ENCODE data around the gene CELF1. TPM values are rescaled to one million over a fixed set of nuclear protein-coding genes. Genes with fewer than 3 reads are reported as not detected.
A peak's percentile ranks its signal among the peaks of the same experiment; 100 is the strongest.

Gene CELF1
- total and polyA plus RNA-seq, 2 of the 13 experiments (the other 11 are each of a cell fraction or from before 2014, with no cell fraction given) = 69.0 to 80.1 TPM

GRCh38 chr11:47591764-47592163, 38.8 kb upstream of the CELF1 start (continued):
- TF ChIP-seq ZFX (CRISPR knock-in tag; IDR thresholded peaks at IDR 0.05; ENCODE audit: low read depth) (peak; percentile 33; the same call in 1 of the 2 replicates), ARID5B (CRISPR knock-in tag; IDR thresholded peaks at IDR 0.05) (0 out of 2 replicates have a peak, but pooled peaks have one; percentile 10), HDAC1 (CRISPR knock-in tag; IDR thresholded peaks at IDR 0.05) (0 out of 2 replicates have a peak, but pooled peaks have one; percentile 37), ETV5 (CRISPR knock-in tag; IDR thresholded peaks at IDR 0.05; ENCODE audit: borderline replicate concordance) (peak; percentile 22; the same call in 1 of the 2 replicates), ZNF550 (CRISPR knock-in tag; IDR thresholded peaks at IDR 0.05; ENCODE audit: borderline replicate concordance) (no peak), FOXK2 (IDR thresholded peaks at IDR 0.05) (no peak), ZNF746 (CRISPR knock-in tag; IDR thresholded peaks at IDR 0.05) (0 out of 2 replicates have a peak, but pooled peaks have one; percentile 19), ZNF589 (CRISPR knock-in tag; conservative IDR thresholded peaks at IDR 0.05) (no peak), NR2F6 (IDR thresholded peaks at IDR 0.05) (no peak), NR2F6 (CRISPR knock-in tag; IDR thresholded peaks at IDR 0.05) (peak; percentile 38; the same call in 1 of the 2 replicates), ZNF318 (CRISPR knock-in tag; IDR thresholded peaks at IDR 0.05) (no peak), ZNF792 (CRISPR knock-in tag; IDR thresholded peaks at IDR 0.05) (no peak)
